Duodenal mucosa (tissue), 2 donors: Measurements from ENCODE around the gene TIAM2.
"Not testable (repeated sequence)": the region's sequence is repeated elsewhere in the genome, so short reads cannot be mapped to it uniquely, and the experiment has no call there.

ENCODE experiments used
- H3K27ac ChIP-seq: one replicate; pipeline ENCODE4 v1.7.0; 2013; ENCODE audit warnings: low read depth, low read length
- H3K27me3 ChIP-seq, 2 donors: one replicate each; pipeline ENCODE4 v1.7.0; 2013; ENCODE audit warnings: low read length in 2 of 2, control low read depth in 1 of 2; ENCODE audit not compliant: insufficient read depth in 2 of 2, control insufficient read depth in 1 of 2
- H3K36me3 ChIP-seq, 2 donors: one replicate each; pipeline ENCODE4 v1.7.0; 2013; ENCODE audit warnings: low read length in 2 of 2, control low read depth in 1 of 2; ENCODE audit not compliant: insufficient read depth in 2 of 2, control insufficient read depth in 1 of 2
- H3K4me1 ChIP-seq, 2 donors: one replicate each; pipeline ENCODE4 v1.7.0; 2013; ENCODE audit warnings: low read length in 2 of 2, control low read depth in 1 of 2; ENCODE audit not compliant: insufficient read depth in 2 of 2, control insufficient read depth in 1 of 2
- H3K4me3 ChIP-seq, 2 donors: one replicate each; pipeline ENCODE4 v1.7.0; 2013; ENCODE audit warnings: low read length in 2 of 2, low read depth in 1 of 2
- H3K9ac ChIP-seq, 2 donors: one replicate each; pipeline ENCODE4 v1.7.0; 2013; ENCODE audit warnings: low read length in 2 of 2, low read depth in 1 of 2
- H3K9me3 ChIP-seq, 2 donors: one replicate each; pipeline ENCODE4 v1.7.0; 2013; ENCODE audit warnings: low read length in 2 of 2, control low read depth in 1 of 2; ENCODE audit not compliant: control insufficient read depth in 1 of 2

The TIAM2 gene

DNA sequence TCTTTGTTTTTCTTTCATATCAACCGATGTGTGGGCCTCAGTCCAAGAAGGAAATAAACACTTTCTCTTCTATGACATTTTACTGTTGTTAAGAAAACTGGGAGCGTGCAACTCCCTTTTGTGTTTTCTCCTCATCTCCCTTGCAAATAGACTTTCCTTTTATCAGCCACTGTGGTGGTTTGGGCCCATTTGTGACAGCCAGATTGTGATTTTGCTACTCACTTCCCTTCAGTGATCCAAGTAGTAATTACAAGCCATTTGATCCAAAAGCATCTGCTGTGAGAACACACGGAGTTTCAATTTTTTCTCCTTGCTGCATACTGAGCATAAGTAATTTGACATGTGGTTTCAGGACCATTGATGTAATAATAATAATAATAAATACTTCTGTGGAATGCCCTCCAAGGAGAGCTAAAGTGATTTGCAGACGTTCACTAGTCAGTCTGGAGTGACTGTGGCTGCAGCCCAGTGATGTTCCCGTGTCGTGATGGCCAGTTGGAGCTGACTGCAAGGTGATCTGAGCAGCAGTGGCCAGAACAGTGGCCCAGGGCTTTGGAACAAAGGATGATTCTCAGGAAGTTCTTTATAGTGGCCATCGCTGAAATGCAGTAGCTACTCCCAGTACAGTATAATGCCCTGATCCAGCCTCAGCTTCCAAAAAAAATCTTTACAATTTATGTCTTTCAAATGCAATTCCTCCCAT is 176.8 kb downstream of the TIAM2 start:
- no peak overlapping the region for H3K27ac ChIP-seq

GRCh38 chr6:155173488-155173887 is 178.4 kb downstream of the TIAM2 start:
- Histone ChIP-seq H3K4me3 (no peak overlapping the region), H3K9ac (no peak overlapping the region), H3K27ac (no peak overlapping the region), H3K36me3 (no peaks in the 10 kb centered on the region), H3K4me1 (peaks cover 0 to 3% of the 10 kb centered on the region in 2 donors), H3K9me3 (no peaks in the 10 kb centered on the region), H3K27me3 (no peaks in the 10 kb centered on the region)

More for the DNA sequence above, 176.8 kb downstream of the TIAM2 start:
- Histone ChIP-seq H3K4me1 (peaks cover 0 to 3% of the 10 kb centered on the region in 2 donors), H3K27me3 (no peaks in the 10 kb centered on the region), H3K9me3 (no peaks in the 10 kb centered on the region), H3K9ac (no peak overlapping the region), H3K36me3 (no peaks in the 10 kb centered on the region), H3K4me3 (peak overlapping the region in 1 of 2 donors; percentile 3)

DNA sequence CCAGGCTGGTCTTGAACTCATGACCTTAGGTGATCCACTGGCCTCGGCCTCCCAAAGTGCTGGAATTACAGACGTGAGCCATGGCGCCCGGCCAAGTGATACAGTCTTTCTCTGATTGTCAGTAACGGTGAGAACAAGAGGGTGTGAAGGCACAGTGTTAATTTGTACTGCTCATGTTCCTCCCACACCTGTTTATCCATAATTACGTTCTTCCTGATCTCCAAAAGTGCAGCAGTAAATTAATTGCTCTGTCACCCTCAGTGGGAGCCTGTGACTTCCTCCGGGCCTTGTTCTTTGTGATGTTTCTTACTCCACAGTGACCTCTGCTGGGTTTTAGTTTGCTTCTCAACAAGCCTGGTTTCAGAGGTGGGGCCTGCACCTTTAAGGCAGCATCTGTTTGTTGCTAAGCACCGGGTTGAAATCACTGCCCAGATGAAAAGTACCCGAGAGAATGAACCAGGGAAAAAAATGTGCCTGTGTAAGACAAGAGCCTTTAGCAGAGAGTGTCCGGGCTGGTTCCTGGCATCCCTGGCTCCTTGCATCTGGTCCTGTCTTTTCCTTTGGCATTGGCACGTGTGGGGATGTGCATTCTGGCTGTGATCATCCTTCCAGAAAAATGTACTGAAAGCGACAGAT is 179.6 kb downstream of the TIAM2 start:
- Histone ChIP-seq H3K4me1 (peaks cover 0 to 3% of the 10 kb centered on the region in 2 donors), H3K4me3 (no peak overlapping the region), H3K36me3 (peaks cover 0 to 2% of the 10 kb centered on the region in 2 donors), H3K27me3 (no peaks in the 10 kb centered on the region), H3K9me3 (no peaks in the 10 kb centered on the region), H3K9ac (no peak overlapping the region), H3K27ac (no peak overlapping the region)

DNA sequence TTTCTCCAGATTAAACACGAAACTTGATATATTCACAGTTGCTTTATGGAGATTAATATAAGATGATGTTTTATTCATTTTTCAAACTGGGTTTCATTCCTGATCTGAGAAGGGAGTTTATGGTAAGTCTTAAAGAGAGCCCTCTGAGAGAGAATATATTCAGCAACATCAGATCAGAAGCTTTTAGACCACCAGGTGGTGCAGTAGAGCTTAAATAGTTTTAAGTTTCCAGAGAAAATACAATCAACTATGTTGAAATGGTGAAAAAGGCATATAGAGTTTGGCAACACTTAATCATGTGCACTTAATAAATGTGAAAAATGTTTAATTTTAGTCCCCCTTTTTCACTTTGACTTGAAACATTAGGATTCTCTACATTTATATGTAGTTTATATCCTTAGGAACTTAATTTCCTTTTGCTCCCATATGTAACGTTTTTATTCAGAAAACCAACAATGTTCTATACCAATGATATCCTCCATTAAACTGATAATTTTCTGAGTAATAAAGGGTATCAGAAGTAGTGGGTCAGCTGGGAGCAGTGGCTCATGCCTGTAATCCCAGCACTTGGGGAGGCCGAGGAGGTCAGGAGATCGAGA is 182.3 kb downstream of the TIAM2 start:
- H3K36me3 ChIP-seq, result peaks cover 0 to 20% of the 10 kb centered on the region in 2 donors
- no peaks in the 10 kb centered on the region for H3K4me1 ChIP-seq
- H3K4me3 ChIP-seq, result no peak overlapping the region
- H3K27me3 ChIP-seq, result no peaks in the 10 kb centered on the region
- H3K9ac ChIP-seq, result no peak overlapping the region
- H3K9me3 ChIP-seq, result no peaks in the 10 kb centered on the region
- H3K27ac ChIP-seq, result no peak overlapping the region

- Histone ChIP-seq H3K27ac (no peak overlapping the region), H3K9ac (no peak overlapping the region), H3K27me3 (no peaks in the 10 kb centered on the region), H3K9me3 (no peaks in the 10 kb centered on the region), H3K4me1 (peaks cover 0 to 3% of the 10 kb centered on the region in 2 donors), H3K4me3 (no peak overlapping the region), H3K36me3 (peaks cover 0 to 23% of the 10 kb centered on the region in 2 donors)
Observed at GRCh38 chr6:155181498-155181897, 186.4 kb downstream of the TIAM2 start.

- Histone ChIP-seq H3K4me3 (no peak overlapping the region), H3K27ac (no peak overlapping the region), H3K9ac (no peak overlapping the region), H3K36me3 (peaks cover 0 to 23% of the 10 kb centered on the region in 2 donors), H3K4me1 (peaks cover 0 to 3% of the 10 kb centered on the region in 2 donors), H3K27me3 (no peaks in the 10 kb centered on the region), H3K9me3 (no peaks in the 10 kb centered on the region)
Observed at GRCh38 chr6:155182103-155182502, 187.0 kb downstream of the TIAM2 start.

- Histone ChIP-seq H3K9ac (no peak overlapping the region), H3K9me3 (no peaks in the 10 kb centered on the region), H3K36me3 (peaks cover 0 to 28% of the 10 kb centered on the region in 2 donors), H3K27ac (no peak overlapping the region), H3K4me3 (no peak overlapping the region), H3K4me1 (peaks cover 0 to 3% of the 10 kb centered on the region in 2 donors), H3K27me3 (no peaks in the 10 kb centered on the region)
Observed at GRCh38 chr6:155183095-155183494, 188.0 kb downstream of the TIAM2 start.

- Histone ChIP-seq H3K4me1 (peaks cover 6 to 11% of the 10 kb centered on the region in 2 donors), H3K36me3 (peaks cover 0 to 23% of the 10 kb centered on the region in 2 donors)
- H3K9ac ChIP-seq, H3K4me3 ChIP-seq, H3K9me3 ChIP-seq, H3K27me3 ChIP-seq, H3K27ac ChIP-seq: not testable (repeated sequence)
Observed at GRCh38 chr6:155185041-155185440, 189.9 kb downstream of the TIAM2 start.

GRCh38 chr6:155185544-155185943 is 190.4 kb downstream of the TIAM2 start:
- H3K27ac ChIP-seq, result no peak overlapping the region
- no peaks in the 10 kb centered on the region for H3K9me3 ChIP-seq
- H3K9ac ChIP-seq, result no peak overlapping the region
- H3K36me3 ChIP-seq, result peaks cover 0 to 20% of the 10 kb centered on the region in 2 donors
- no peak overlapping the region for H3K4me3 ChIP-seq
- H3K4me1 ChIP-seq, result peaks cover 6 to 11% of the 10 kb centered on the region in 2 donors
- no peaks in the 10 kb centered on the region for H3K27me3 ChIP-seq

DNA sequence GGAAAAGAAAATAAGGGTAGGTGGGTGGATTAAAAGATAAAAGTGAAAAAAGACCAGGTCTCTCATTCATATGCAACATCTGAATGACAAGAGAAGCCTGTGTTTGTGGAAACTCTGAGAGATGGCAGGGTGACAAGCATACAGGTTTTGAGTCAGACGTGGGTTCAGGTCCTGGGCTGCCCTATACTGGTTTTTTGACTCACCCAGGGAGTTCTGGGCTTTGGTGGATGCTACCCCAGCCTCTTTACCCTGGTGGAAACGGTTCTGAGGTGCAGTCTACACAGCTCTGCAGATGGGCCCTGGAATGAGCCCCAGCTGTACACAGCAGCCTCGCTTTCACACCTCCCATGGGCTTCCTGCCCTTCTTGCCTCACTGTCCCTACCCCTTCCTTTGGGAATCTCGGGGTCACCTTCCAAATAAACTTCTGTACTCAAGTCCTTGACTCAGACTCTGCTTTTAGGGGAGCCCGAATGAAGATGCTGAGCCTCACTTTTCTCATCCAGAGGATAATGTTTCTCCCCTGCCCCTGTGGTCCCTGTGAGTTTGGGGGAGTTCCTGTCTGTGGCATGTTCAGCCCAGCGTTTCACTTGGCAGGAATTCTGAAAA is 191.0 kb downstream of the TIAM2 start:
- peaks cover 6 to 11% of the 10 kb centered on the region in 2 donors for H3K4me1 ChIP-seq
- no peak overlapping the region for H3K4me3 ChIP-seq
- H3K36me3 ChIP-seq, result peaks cover 0 to 15% of the 10 kb centered on the region in 2 donors
- no peak overlapping the region for H3K9ac ChIP-seq
- H3K27ac ChIP-seq, result no peak overlapping the region
- H3K27me3 ChIP-seq, result no peaks in the 10 kb centered on the region
- H3K9me3 ChIP-seq, result no peaks in the 10 kb centered on the region
